Prostate gland (tissue), 2 donors: Measurements from ENCODE around the gene TIPARP. TPM values are rescaled to one million over a fixed set of nuclear protein-coding genes. Genes with fewer than 3 reads are reported as not detected.

ENCODE experiments used
- DNase-seq: peaks from one replicate; pipeline ENCODE4 v3.0.0-alpha.2; 2019; ENCODE audit warnings: low spot score
- H3K27ac ChIP-seq, 2 donors: fragments of 200-600 bp; sonication (generic); 2 replicates each; pipeline ENCODE4 v1.5.1; 2017 to 2019
- H3K27me3 ChIP-seq: fragments of 200-600 bp; sonication (generic); replicated peaks from 2 replicates; pipeline ENCODE4 v1.5.1; 2019; ENCODE audit not compliant: insufficient read depth
- H3K36me3 ChIP-seq, 2 donors: fragments of 200-600 bp; sonication (generic); 1 replicate in 1 of 2; 2 replicates in 1 of 2; pipeline versions ENCODE4 v1.5.1 to v1.8.1; 2017 to 2019
- H3K4me1 ChIP-seq: fragments of 200-600 bp; sonication (generic); replicated peaks from 2 replicates; pipeline ENCODE4 v1.5.1; 2019
- H3K4me3 ChIP-seq, 2 donors: fragments of 200-600 bp; sonication (generic); 2 replicates each; pipeline ENCODE4 v1.5.1; 2017 to 2019
- H3K9me3 ChIP-seq: fragments of 200-600 bp; sonication (generic); 2 replicates; pipeline ENCODE4 v1.5.1; 2017
- CTCF ChIP-seq, 4 experiments: fragments of 200-600 bp in 2 of 4; fragments of 450-650 bp in 2 of 4; sonication (generic) in 2 of 4; IDR thresholded peaks; 1 replicate in 3 of 4; 2 replicates in 1 of 4; pipeline ENCODE4 v1.5.1; 2016 to 2019; ENCODE audit warnings: antibody characterized with exemption in 4 of 4, mild to moderate bottlenecking in 2 of 4, moderate library complexity in 2 of 4
- POLR2A ChIP-seq: fragments of 450-650 bp; IDR thresholded peaks from one replicate; pipeline ENCODE4 v1.6.1; 2016; ENCODE audit warnings: antibody characterized with exemption, mild to moderate bottlenecking
- POLR2AphosphoS5 ChIP-seq: sonication (generic); formaldehyde crosslinking; IDR thresholded peaks from one replicate; pipeline ENCODE4 v1.6.1; 2017; ENCODE audit warnings: antibody characterized with exemption
- WGBS: methylation state at CpG from one replicate; pipeline ENCODE4 v1.1.5; 2018; 5-methylcytosine and 5-hydroxymethylcytosine counted together
- intact Hi-C: fragments of 100-400 bp; cut with DNase I; formaldehyde crosslinking; loops from one replicate; pipeline ENCODE4 v1.14.2; 2022
- total RNA-seq, 2 donors: library from RNA; depleted of rRNA; stranded (reverse); fragments of >200 nt; gene quantifications; one replicate each; pipeline ENCODE4 v1.1.0, GENCODE V29; 2016

The TIPARP gene
- total RNA-seq, 2 donors from 2014 or later = 31.9 to 52.0 TPM

- Histone ChIP-seq H3K36me3 (peaks cover 0 to 6% of the 10 kb centered on the region in 2 donors), H3K4me3 (no peak overlapping the region), H3K4me1 (peaks cover 6% of the 10 kb centered on the region), H3K9me3 (no peaks in the 10 kb centered on the region), H3K27ac (no peak overlapping the region), H3K27me3 (no peaks in the 10 kb centered on the region)
- 57% methylated on average over 2 of the region's 2 CpGs for WGBS
- intact Hi-C loops = no loop called here
- no peak for DNase-seq
- TF ChIP-seq POLR2A (no peak), CTCF (IDR thresholded peaks at IDR 0.05) (no peak), POLR2AphosphoS5 (no peak)
Measured at GRCh38 chr3:156693166-156693565, 18.8 kb downstream of the TIPARP start.

GRCh38 chr3:156694536-156694935, 20.1 kb downstream of the TIPARP start:
- Histone ChIP-seq H3K4me3 (no peak overlapping the region), H3K4me1 (peaks cover 6% of the 10 kb centered on the region), H3K36me3 (peaks cover 0 to 6% of the 10 kb centered on the region in 2 donors), H3K27me3 (no peaks in the 10 kb centered on the region), H3K9me3 (no peaks in the 10 kb centered on the region), H3K27ac (no peak overlapping the region)
- no peak for TF ChIP-seq POLR2A
- TF ChIP-seq POLR2AphosphoS5 = no peak
- no peak for TF ChIP-seq CTCF (IDR thresholded peaks at IDR 0.05)
- intact Hi-C loops = no loop called here
- no peak for DNase-seq

GRCh38 chr3:156702367-156702766, 28.0 kb downstream of the TIPARP start:
- Histone ChIP-seq H3K4me3 (no peak overlapping the region), H3K27ac (no peak overlapping the region), H3K4me1 (no peaks in the 10 kb centered on the region), H3K36me3 (peaks cover 0 to 4% of the 10 kb centered on the region in 2 donors), H3K9me3 (no peaks in the 10 kb centered on the region), H3K27me3 (no peaks in the 10 kb centered on the region)
- TF ChIP-seq POLR2AphosphoS5 (no peak), POLR2A (no peak), CTCF (IDR thresholded peaks at IDR 0.05) (no peak)
- intact Hi-C loops = no loop called here
- no peak for DNase-seq
- WGBS = 82% methylated on average over 1 of the region's 1 CpG

- Histone ChIP-seq H3K4me1 (no peaks in the 10 kb centered on the region), H3K4me3 (no peak overlapping the region), H3K36me3 (peaks cover 0 to 4% of the 10 kb centered on the region in 2 donors), H3K27ac (no peak overlapping the region), H3K27me3 (no peaks in the 10 kb centered on the region), H3K9me3 (no peaks in the 10 kb centered on the region)
- WGBS = 78% methylated on average over 4 of the region's 4 CpGs
- TF ChIP-seq POLR2AphosphoS5 = no peak
- no peak for DNase-seq
- intact Hi-C loops = no loop called here
Measured at GRCh38 chr3:156704370-156705036, 30.1 kb downstream of the TIPARP start.

- H3K36me3 ChIP-seq = peaks cover 0 to 4% of the 10 kb centered on the region in 2 donors
- no peak overlapping the region for H3K27ac ChIP-seq
- H3K4me1 ChIP-seq = no peaks in the 10 kb centered on the region
- peak; percentile 45 for TF ChIP-seq POLR2AphosphoS5
- TF ChIP-seq CTCF (IDR thresholded peaks at IDR 0.05) = no peak
- no peak for TF ChIP-seq POLR2A
- DNase-seq = no peak
- no peak overlapping the region for H3K4me3 ChIP-seq
- intact Hi-C loops = no loop called here
- WGBS = 50% methylated on average over 3 of the region's 3 CpGs
- no peaks in the 10 kb centered on the region for H3K27me3 ChIP-seq
- H3K9me3 ChIP-seq = no peaks in the 10 kb centered on the region
Measured at GRCh38 chr3:156705761-156706616, 31.6 kb downstream of the TIPARP start.
